GM21515 (cell line): Measurements from ENCODE around the gene FBXL15.
A peak's percentile ranks its signal among the peaks of the same experiment; 100 is the strongest.

ENCODE experiments used
- ATAC-seq: cut with Tn5 transposase; IDR thresholded peaks from one replicate; pipeline ENCODE4 v1.9.1; 2021; ENCODE audit not compliant: unreplicated experiment

FBXL15 gene

DNA sequence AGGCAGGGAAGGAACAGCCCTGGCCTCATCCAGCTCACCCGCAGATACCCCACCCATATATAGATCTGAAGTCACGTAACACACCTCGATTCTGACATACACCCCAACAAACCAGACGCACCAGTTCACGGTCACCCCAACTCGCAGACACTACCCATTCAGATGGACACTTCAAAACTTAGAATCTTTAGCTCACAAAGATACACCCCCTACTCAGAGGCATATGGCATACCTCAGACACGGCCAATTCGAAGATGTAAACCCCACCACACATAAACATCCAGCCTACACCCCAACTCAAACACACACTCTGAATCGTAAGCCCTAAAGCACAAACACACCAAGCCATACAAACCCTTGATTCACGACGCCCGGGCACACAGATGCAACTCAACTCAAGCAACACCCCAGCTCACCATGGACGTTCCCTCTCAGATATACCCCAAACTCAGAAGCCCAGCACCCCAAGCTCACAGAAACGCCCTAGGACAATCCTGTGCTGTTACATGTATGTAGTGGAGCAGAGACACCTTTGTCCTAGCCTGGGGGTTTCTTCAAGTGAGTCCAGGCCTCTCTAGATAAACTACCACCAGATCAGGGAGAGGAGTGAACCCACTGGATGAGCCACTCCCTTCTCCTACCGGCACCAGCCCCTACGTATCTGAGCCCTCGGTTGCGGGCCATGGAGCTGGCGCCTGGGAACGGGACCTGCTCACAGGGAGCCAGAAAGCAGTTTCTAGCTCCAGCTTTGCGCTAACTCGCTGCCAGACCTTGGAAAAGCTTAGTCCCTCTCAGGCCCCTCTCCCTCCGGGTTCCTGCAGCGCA, 10.8 kb upstream of the FBXL15 start:
- ATAC-seq: no peak

DNA sequence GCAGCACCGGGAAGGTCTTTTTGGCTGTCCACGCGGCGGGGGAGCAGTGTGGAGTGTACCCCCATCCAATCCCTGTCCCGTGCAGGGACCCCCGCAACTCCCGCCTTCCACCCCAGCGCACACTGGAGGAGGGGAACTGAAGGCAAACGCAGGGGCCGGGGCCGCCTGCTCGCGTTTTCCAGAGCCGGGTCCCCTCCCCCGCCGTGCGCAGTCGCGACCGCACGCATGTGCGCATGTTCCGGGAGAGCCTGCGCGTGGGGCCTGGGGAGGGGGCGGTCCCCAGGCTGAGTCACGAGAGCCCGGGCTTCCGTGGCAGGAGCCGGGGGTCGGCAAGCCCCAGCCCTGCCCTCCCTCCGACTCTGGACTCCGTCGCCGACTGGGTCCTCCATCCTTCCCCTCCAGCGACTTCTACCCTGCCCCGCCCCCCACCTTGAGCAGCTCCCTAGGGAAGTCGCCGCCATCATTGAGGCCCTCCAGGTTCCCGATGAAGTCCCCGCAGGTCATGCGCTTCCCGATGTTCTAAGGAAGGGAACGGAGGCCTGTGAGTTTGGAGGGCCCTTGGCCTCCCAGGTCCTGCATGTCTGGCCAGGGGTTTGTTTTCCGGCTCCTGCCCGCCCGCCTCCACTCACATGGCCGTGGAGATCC, 10.1 kb upstream of the FBXL15 start:
- ATAC-seq: no peak

DNA sequence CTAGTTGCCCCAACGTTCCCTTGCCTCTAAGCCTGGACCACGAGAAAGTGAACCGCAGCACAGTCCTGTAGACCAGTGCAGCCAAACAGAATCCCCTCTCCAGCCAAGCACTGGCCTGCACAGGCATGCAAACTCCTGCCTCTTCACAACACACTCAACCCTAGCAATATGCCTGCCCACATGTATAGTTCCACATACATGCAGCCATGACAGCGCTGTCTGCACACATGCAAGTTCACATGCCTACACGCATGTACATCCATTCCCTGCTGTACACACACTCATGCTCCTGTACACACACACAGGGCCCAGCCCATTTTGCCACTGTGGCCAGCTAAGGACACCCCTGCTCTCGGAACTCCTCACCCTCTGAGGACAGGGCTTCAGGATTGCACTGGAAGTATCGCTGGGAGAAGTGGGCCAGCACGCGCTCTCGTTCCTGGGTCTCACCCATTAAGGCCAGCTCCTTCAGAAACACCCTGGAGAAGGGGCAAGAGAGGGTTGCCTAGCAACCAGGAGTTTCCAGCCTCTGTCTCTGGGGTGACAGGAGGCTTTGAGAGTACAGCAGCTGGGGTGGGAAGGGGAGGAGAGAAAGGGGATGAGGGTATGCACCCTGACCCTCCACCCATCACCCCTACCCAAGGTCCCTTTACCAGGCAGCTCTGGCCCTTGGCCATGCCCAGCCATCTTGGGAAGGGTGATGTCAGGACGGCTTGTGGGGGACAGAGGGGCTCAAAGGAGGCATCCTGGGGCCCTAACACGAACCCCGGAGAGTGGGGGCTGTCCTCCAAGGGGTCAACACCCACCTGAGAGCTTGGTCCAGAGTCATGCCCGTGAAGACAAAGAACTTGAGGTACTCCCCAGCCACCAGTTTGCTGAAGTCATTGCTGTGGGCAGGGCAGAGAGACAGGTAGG, 9.0 kb upstream of the FBXL15 start:
- ATAC-seq: no peak

DNA sequence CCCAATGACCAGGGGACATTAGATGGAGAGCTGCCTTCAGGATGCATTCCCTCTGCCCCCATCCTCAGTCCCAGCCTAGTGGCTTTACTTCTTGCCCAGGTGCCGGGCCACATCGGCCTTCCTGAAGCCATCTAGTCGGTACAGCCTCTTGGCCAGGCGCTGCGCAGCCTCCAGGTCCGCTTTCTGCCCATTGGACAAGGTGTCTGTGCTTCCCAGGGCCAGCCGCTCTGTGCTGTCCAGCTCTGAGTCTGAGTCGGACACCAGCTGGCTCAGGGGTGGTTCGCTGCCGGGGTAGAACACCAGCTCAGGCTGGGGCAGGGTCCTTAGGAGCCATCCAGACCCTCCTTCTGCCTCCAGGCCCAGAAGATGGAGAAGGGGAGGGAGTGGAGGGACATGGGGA, 8.3 kb upstream of the FBXL15 start:
- no peak for ATAC-seq

DNA sequence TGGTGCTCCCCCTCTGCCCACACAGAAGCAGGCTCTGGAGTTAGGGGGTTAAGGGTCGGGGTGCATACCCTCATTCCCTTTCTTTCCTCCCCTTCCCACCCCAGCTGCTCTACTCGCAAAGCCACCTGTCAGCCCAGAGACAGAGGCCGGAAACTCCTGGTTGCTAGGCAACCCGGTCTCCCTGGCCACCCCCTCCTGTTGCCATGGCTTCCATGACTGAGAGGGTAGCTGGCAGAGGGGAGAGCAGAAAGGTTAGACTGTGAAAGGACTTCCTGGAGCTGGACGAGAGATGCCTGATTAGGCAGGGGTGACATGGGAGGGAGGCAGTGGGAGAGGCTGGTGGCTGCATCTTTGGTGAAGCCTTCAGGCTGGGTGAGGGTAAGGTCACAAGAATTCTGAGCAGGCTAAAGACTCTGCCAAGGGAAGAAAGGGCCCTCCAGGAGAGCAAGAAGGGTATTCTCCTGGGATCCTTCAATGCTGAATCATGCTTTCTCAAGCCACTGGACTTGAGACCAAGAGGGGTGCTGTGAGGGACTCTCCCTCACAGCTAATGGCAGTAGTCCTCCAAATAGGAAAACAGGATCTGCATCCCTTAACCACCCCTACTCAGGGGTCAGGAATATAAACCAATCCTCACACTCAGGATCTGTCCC, 7.5 kb upstream of the FBXL15 start:
- ATAC-seq: no peak

DNA sequence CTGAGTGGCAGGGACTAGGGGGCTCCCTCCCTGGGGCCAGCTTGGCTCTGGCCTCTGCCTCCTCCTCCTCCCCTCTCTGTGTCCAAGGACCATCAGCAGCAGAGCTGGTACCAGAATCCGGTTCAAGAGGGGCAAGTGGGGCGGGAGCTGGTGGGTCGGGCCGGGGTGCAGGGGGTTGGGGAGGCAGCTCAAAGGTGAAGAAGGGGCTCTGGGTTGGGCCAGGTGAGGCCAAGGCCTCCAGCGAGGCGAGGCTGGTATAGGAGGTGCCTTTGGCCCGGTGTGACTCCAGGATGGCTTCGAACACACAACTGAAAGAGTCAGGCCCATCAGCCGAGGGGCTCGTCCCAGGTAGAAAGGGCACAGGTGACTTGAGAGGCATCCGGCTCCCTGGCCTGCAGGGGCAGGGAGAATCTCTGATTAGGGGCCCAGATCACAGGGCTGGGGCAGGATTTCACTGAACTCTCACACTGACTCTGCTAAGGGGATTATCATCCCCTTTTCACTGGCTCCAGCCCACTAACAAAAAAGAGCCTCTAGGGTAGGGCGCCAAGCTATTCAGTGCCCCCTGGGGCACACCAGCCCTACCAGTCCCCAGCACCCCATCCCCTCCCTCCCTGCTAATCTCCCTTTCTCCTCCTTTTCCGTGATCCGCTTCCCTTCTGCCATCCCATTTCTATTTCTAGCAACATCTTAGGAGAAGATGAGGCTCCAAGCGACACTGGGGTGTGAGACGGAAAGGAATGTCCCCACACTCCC, 6.7 kb upstream of the FBXL15 start:
- no peak for ATAC-seq

DNA sequence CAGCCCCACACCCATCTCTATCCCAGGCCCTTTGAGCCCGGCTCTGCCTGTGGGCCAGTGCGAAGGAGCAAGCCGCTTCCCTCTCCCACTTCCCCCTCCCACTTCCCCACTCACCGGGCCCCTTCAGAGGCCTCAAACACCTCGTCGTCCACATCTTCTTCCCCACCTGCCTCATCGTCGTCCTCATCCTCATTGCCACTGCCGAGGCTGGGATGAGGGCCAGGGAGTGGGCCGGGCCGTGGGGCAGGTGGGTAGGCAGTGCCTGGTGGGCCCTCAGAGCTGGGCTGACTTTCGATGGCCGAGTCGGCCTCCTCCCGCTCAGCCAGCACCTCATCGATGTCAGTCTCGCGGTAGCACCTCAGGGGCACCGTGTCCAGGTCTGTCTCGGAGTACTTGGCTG, 5.9 kb upstream of the FBXL15 start:
- no peak for ATAC-seq

DNA sequence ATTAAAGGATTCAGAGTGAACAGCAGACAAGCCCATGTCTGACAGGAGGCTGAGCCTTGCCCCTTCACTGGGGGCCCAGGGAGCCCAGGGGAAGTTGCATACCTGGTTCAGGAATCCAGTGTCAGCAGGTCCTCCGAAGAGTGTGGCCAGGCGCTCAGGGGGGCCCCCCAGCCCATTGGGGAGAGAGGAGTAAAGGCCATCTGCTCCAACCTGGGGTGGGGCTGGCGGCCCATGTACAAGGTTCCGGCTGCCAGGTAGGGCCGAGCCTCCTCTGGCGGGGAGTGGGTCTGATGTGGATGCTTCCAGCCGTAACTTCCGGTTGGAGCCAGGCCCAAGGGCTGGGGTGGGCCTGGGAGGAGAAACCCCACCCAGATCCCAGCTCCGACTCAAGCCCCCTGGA, 4.4 kb upstream of the FBXL15 start:
- no peak for ATAC-seq

DNA sequence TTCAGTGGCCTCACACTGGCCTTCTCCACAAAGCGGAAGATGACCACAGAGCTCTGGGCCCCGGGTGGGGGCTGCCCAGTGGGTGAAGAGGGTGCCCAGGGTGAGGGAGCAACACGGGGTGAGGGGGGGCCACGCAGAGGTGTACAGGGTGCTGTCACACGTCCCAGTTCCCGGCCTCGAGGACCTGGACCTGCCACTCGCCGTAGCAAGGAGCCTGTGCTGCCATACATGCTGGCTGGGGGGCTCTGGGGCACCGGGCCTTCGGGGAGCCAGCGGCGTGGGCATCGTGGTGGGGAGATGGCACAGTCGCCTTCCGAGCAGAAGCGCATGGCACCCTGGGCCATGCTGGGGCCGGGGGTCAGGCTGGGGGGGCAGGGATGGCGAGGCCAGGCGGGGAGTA, 3.9 kb upstream of the FBXL15 start:
- no peak for ATAC-seq

DNA sequence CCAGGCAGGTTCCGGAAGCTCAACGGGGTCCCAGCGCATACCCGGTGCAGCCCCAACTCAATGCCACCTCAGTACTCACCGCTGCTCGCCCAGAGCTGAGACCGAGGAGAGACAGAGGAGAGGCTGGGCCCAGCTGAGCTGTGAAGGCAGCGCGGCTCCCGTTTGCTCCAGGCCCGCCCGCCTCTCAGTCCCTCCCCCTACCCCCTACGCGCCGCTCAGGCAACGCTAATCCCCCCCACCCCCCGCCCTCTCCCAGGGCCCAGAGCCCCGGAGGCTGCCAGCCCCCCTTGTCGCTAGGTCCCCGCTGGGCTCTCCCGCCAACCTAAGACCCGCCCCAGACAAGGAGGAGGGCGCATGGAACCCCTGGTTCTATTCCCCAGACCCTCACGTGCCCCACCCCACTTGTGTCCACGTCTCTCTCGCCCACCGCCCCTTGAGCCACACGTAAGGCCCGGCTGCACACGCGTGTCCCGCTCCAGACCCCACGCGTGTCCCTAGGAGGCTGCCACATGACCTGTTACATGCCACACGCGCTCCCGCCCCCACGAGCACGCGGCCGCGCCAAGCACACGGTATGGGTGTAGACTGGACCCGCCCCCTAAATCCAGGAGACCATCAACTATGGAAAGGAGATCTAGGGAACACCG, 1.9 kb upstream of the FBXL15 start, which contains the start of gene PSD:
TSS of gene PSD (minus strand) at position 164 of the 647 bp plus-strand sequence. CDS start 1,747 bp downstream, outside the sequence.
- ATAC-seq: no peak

DNA sequence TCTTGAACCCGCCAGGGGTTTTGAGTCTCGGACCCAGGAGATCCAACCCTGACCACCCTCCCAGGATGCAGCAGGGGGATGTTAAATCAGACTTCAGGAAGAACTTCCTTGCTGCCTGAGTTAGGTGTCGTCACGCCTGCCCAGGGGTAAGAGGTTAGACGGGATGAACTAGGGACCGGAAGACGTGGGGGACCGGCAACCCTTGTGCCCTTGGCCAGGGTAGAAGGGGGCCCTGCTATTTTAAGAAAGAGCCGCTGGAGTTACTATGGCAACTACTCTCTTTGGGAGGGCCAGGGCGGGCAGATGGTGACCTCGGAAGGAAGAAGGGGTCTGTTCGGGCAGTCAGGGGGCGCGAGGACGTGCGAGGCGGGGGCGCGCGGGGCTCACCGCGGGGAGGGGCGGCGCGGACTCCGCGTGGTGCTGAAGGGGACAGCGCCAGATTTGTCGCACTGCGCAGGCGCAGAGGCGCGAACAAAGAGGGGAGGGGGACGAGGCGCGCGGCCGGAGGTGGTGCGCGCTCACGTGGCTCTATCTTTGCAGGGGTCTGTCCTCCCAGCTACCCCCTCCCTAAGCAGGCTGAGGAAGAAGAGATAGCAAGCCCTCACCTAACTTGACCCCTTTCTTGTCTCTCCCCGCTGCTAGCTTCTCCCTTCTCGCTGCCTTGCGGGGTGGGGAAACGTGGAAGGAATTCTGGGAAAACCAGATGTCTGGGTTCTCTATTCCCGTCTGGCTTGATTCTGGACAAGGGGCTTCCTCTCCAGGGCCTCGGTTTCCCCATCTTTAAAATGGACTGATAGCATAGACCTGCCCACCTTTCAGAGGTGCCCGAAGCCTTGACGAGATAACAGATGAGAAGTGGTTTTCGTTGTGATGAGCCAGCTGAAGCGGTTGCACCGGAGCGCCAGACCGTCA, 1.1 kb upstream of the FBXL15 start:
- no peak for ATAC-seq

DNA sequence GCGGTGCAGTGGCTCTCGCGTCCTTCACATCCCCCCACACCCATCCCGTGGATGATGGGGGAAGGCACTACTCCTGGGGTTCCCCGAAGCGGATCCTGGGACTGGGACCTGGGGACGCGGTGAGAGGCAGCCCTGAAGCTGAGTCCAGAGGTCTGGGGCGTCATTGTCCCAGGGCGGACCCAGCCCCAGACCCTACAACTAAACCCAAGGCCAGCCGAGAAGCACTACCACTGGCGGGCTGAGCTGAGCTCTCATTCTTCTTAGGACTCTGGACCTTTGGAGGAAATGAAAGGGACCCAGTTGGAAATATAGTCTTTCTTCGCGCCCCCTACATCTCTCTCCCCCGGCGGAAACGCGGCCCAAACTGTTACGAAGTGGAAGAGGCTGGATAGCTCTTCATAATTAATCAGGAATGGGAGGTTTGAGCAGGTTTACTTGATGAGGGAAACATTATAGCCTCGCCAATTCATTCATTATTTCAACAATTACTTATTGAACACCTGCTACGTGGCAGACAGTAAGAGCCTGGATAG, 389 bp upstream of the FBXL15 start:
- ATAC-seq: no peak

DNA sequence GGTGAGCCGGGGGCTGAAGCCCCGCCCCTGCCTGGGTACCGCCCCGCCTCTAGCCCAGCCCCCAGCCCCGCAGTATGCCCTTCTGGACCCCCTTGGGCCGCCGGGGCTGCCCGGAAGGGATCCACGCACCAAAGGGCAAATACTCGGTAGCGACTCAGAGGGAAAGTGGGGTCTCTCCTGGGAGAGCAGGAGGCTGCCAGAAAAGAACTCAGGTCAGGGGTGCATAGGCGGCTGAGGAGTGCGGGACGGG, 796 bp downstream of the FBXL15 start:
- ATAC-seq: no peak

DNA sequence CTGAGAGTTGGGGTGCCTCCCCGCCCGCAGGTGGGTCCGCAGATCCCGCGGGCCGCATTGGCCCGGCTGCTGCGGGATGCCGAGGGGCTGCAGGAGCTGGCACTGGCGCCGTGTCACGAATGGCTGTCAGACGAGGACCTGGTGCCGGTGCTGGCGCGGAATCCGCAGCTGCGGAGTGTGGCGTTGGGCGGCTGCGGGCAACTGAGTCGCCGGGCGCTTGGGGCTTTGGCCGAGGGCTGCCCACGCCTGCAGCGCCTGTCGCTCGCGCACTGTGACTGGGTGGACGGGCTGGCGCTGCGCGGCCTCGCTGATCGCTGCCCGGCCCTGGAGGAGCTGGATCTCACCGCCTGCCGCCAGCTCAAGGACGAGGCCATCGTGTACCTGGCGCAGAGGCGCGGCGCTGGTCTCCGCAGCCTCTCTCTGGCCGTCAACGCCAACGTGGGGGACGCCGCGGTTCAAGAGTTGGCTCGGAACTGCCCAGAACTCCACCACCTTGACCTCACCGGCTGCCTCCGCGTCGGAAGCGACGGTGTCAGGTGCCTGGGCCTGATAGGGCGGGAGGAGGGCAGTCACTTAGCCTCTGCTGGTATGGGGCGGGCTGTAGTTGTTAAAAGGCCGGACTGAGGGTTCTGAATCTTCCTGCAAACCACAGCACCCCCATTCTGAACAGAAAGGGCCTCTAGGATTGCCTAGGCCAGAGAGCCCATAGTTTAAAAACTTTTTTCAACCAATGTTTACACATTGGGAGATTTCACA, 1.3 kb downstream of the FBXL15 start:
- ATAC-seq: peak; percentile 0

DNA sequence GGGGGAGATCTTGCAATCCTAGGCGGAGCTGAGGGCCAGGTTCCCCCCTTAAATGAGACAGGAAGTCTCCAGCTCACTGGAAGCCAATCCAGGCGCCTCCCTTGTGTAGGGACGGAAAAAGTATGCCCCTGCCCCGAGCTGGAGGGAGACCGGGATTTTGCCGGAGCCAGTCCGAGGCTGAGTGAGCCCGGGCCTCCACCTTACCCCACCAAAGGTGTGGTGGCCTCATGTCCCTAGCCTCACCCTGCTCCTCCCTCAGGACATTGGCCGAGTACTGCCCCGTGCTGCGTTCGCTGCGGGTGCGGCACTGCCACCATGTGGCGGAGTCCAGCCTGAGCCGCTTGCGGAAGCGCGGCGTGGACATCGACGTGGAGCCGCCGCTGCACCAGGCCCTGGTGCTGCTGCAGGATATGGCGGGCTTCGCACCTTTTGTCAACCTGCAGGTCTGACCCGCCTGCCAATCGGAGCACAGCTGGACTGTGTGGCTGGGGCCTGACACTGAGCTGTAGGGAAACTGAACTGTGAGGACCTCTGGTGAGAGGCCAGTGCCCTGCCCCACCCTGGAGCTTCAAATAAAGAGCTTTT, 2.0 kb downstream of the FBXL15 start:
- peak; percentile 24 for ATAC-seq

DNA sequence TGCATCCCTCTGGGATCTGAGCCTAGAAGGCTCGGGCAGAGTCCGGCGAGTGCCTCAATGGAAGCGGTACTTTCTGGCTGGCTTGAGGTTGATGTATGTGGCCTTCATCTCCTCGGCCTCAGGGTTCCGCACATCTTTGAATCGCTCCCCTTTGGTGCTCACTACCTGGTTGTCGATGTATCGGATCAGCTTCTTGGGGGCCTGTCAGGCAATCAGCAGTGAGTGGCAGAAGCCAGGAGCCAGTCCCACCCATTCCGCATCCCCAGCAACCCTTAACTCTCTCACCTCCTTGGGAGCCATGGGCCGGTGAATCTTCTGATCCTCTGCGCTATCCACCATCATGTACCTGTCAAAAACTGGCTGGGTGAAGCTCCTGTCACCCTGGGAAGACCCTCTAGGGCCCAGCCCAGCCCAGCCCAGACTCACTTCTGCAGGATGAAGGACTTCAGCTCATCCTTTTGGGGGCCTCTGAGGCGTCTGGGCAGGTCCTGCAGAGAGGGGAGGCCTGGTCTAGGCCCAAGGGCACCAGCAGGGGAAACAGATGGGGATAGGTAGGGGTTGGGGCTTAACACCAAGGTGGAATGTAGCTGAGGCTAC, 2.8 kb downstream of the FBXL15 start:
- ATAC-seq: no peak

DNA sequence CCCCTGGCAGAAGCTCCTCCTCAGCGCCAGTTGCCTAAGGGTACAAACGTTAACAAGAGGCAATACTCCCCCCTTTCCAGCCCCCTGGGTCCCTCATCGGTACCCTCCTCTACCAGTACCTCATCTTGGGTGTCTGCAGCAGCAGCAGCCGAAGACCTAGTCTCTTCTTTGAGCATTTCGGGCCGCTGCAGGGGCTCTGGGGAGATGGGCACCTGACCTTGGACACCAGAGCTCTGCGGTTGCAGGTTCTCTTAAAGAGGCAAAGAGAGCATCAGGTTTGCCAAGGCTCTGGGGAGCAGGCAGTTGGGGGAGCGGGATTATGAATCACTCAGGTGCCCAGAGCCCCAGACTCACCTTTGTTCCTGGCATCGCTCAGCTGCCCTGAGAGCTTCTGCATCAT, 3.5 kb downstream of the FBXL15 start:
- no peak for ATAC-seq
